Stimulated activated CD8-positive, alpha-beta memory T cell treated with anti-CD3 and anti-CD28 coated beads, Interleukin-4, amount 100 ng/mL, for 1 hour (primary cell): ENCODE measurements around the gene PPP3CA.
"Not testable (repeated sequence)": the region's sequence is repeated elsewhere in the genome, so short reads cannot be mapped to it uniquely, and the experiment has no call there.

ENCODE experiments used
- DNase-seq, 2 donors: peaks; one replicate each; pipeline ENCODE4 v3.0.0-alpha.2; 2020; ENCODE audit warnings: low read depth in 2 of 2, low spot score in 1 of 2

The PPP3CA gene

DNA sequence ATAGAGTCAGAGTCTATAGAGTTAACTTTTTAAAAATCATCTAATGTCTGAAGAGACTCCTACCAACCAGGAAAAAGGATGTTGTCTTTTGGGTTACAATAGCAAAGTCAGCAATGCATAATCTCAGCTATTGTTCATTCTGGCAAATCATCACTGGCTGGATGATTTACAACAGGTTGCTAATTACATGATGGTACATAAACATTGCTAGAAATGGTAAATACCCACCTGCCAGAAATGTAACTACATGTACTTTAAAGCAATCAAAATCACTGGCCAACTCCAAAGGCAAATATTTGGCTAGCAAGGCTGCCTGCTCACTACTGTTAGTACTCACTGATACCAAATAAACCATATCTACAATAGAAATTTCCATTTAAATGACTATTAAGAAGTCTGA, 91.1 kb downstream of the PPP3CA start:
- no peak for DNase-seq

GRCh38 chr4:101254776-101255175, 92.5 kb downstream of the PPP3CA start:
- no peak for DNase-seq

- no peak for DNase-seq
Observed at GRCh38 chr4:101253121-101253520, 94.2 kb downstream of the PPP3CA start.

DNA sequence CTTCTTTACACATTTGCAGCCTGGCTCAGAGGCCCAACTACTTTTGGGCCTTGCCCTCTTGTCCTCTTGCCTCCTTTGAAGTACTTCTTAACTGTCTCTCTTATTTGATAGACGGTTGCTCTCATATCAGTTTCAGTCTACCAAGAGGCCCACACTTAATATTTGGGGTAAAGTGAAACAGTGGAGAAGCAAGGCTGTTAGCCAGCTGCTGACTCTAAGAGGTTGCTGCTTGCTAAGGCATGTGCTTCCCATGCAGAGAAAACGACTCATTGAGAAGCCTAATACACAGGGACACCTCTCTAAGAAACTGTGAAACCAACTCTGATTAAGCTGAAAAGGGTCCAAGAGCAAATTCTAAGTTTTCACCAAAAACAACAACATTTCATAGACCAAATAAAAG, 94.6 kb downstream of the PPP3CA start:
- no peak for DNase-seq

DNA sequence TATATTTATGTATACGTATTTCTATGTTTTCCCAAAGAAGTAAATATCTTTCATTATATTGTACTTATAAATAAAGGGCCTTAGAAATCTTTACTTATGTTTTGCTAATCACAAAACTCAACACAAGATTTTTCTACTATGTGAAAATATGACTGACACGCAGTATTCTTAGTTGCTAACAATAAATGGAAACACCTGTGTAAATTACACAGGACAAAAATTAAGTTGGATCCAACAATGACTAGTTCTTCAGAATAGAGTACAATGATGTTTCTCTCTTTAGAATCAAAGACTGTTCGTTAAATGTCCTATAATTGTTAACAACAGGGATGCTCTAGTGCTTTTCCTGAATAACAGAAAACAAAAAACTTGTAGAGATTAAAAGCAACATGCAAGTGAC, 96.1 kb downstream of the PPP3CA start:
- DNase-seq, result no peak

GRCh38 chr4:101244349-101244748, 103.0 kb downstream of the PPP3CA start:
- DNase-seq, result no peak

DNA sequence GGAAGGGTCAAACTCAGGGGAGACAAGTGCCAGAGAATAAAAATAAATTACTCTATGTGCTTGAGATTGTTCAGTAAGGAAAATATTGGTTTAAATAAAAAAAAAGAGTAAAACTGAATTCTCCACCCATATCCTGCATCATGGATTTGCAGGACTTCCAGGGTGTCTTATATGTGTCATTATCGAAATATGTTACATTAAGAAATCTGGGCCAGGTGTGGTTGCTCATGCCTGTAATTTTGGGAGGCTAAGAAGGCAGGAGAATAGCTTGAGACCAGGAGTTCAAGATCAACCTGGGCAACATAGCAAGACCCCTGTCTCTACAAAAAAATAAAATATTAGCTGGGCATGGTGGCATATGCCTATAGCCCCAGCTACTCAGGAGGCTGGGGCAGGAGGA, 104.9 kb downstream of the PPP3CA start:
- DNase-seq, result no peak

GRCh38 chr4:101240099-101240498, 107.2 kb downstream of the PPP3CA start:
- no peak for DNase-seq

GRCh38 chr4:101239665-101240064, 107.7 kb downstream of the PPP3CA start:
- no peak for DNase-seq

GRCh38 chr4:101238706-101239105, 108.6 kb downstream of the PPP3CA start:
- DNase-seq, result no peak

DNA sequence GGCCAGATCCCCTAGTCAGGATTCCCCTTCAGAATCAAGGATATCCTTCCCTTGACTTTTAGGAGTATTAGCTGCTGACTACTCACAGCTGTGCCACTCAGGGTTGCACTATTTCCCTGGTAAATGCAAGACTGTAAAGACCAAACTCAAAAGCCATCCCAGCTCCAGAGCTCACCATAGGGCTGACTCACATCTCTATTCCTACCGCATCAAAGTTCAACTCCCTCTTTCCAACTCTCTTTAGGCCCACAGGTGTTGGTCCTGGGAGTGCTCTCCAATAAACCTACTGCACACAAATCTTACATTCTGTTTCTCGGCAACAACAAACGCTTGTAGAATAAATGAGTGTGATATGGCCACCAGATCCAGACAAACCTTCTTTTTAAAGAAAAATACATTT, 109.6 kb downstream of the PPP3CA start:
- DNase-seq, result no peak

- no peak for DNase-seq
Observed at GRCh38 chr4:101236097-101236496, 111.2 kb downstream of the PPP3CA start.

GRCh38 chr4:101234141-101234540, 113.2 kb downstream of the PPP3CA start:
- not testable (repeated sequence) for DNase-seq

GRCh38 chr4:101232074-101232776, 115.1 kb downstream of the PPP3CA start:
- no peak for DNase-seq

DNA sequence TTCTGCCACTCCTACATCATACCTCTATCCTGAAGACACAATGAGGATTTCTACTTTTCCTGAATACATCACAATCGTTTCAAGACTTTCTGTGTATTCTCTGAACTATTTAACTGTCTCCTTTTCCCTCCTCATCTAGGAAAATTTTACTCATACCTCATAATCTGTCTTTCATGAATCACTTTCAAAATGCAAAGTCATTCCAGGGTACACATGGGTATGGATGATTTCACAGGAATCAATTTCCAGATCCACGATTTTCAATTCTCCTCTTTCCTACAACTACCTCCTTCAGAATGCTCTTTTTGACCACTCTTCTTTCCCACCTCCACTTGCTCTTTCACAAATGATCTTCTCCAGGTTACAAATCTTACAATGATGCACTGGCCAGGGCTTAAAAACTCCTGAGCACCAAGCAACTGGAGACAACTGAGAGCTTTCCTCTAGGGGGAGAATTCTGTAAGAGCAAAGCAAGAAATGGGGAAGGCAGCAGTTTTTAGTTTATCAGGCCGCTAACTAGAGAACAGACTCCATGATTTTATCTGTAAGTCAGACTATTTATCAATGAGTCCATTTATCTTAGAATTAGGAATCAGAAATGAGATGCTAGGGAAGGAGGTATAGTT, 116.4 kb downstream of the PPP3CA start:
- no peak for DNase-seq

GRCh38 chr4:101229116-101229515, 118.2 kb downstream of the PPP3CA start:
- no peak for DNase-seq

- DNase-seq, result no peak
Observed at GRCh38 chr4:101227715-101228114, 119.6 kb downstream of the PPP3CA start.

DNA sequence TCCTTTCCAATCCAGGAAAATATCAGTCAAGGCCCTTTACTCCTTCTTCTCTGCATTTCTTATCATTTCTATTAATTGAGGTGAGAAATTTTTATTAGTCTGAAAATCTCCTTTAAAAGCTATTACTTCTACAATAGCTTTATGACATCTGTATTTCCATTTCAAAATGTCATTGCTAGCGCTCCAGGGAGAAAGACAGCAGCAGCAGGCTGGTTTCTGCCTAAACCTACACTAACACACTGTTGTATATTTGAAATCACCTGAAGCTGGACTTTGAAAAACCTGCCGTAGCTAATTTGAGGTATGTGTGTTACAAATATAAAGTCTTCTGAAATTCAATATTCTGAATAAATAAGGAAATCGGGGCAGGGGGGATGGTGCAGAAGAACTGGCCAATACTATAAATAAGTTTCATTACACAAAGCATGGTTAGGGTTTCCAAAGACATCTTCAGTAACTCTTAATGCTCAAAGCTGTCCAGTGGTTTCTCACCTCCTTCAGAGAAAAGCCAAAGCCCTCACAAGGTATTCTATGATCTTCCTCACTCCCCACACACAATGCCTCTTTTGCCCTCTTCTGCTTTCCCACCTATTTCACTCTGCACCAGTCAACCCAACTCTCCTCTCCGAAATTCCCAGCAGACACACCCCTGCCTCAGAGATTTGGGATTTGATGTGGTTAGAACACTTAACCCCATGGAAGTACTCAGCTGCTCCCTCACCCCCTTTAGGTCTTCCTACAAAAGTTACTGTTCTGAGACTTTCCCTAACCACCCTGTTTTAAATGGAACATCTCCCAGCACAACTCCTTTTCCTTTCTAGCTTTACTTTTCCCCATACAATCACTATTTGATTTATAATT, 122.7 kb downstream of the PPP3CA start:
- DNase-seq, result no peak

GRCh38 chr4:101222156-101222845, 125.0 kb downstream of the PPP3CA start:
- no peak for DNase-seq

GRCh38 chr4:101221294-101221693, 126.0 kb downstream of the PPP3CA start:
- no peak for DNase-seq

DNA sequence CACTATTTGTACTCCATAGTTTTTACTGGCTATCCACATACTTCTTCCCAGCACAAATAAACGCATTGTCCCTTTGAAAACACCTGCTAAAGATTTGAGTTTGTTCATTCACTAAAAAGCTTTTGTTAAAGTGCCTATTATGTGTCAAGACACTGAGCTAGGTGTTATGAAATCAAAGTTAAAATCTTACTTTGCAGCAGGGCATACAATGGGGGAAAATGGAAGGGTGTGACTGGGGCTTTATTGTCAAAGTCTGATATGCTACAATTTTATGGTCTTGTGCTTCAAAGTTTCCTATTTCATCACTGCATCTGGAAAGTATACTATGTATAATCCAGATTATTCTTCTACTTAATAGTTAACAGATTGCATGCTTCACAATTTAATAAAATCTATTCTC, 128.4 kb downstream of the PPP3CA start:
- DNase-seq, result no peak

DNA sequence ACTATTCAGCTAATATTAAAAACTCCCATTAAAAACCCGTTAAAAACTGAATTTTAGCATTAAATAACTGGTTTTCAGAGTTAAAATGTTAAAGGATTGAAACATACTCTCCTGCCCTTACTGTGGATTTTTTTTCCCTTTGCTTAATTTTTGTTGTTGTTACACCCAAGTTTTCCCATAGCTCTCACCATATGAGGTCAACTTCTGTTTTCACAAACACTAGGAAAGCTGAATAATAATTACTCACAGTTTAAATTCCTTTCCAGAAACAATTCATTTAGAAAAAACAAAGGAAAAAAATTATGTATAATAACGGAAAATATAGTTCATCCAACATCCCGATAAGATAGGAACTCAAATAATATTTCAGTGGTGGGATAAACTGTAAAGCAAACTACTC, 129.0 kb downstream of the PPP3CA start:
- no peak for DNase-seq
